SK-N-SH treated with all-trans-retinoic acid at 6 μM for 48 hours (cell line): ENCODE results near the gene DTX1.

ENCODE experiments used
- CREB5 ChIP-seq: fragments of 250-450 bp; sonication (Bioruptor Pico); IDR thresholded peaks from 2 replicates; pipeline ENCODE4 v1.5.1; 2020; ENCODE audit warnings: low read depth, mild to moderate bottlenecking, moderate library complexity
- TCF4 ChIP-seq: fragments of 250-450 bp; sonication (Bioruptor Pico); IDR thresholded peaks from 2 replicates; pipeline ENCODE4 v1.8.0; 2021; ENCODE audit warnings: mild to moderate bottlenecking, moderate library complexity, borderline replicate concordance
- ZFP3 ChIP-seq: fragments of 250-450 bp; sonication (Bioruptor Pico); IDR thresholded peaks from 2 replicates; pipeline ENCODE4 v1.5.0; 2020; ENCODE audit warnings: mild to moderate bottlenecking, moderate library complexity

GRCh38 chr12:113049976-113050742, 6.4 kb upstream of the DTX1 start:
- TF ChIP-seq ZFP3 (CRISPR knock-in tag): no peak
- no peak for TF ChIP-seq CREB5
- no peak for TF ChIP-seq TCF4 (CRISPR knock-in tag)
